ENCODE measurements around the gene TCP10L.
"Not testable (repeated sequence)": the region's sequence is repeated elsewhere in the genome, so short reads cannot be mapped to it uniquely, and the experiment has no call there.

TCP10L gene

GRCh38 chr21:32585042-32585710 lies at the start of gene TCP10L:
Gene TCP10L, minus strand, starts transcription at chr21:32585523. Its CDS starts 1,219 bp downstream, at chr21:32584304.
- DNase-seq: no peak

GRCh38 chr21:32626621-32627196 lies 41.4 kb upstream of the TCP10L start:
- DNase-seq: no peak

- DNase-seq: not testable (repeated sequence)
Measured at GRCh38 chr21:32618218-32618617, 32.9 kb upstream of the TCP10L start.

- no peak for DNase-seq
Measured at GRCh38 chr21:32613436-32614043, 28.2 kb upstream of the TCP10L start.

GRCh38 chr21:32612999-32613337 lies 27.6 kb upstream of the TCP10L start:
- DNase-seq: no peak

GRCh38 chr21:32612075-32612998 lies 27.0 kb upstream of the TCP10L start, which contains the start of gene CFAP298:
Gene CFAP298, minus strand, starts transcription at chr21:32612377. Its CDS starts 134 bp downstream, at chr21:32612243.
- DNase-seq: peak; percentile 91

GRCh38 chr21:32611471-32611997 lies 26.2 kb upstream of the TCP10L start:
- DNase-seq: peak; percentile 72

GRCh38 chr21:32610940-32611339 lies 25.6 kb upstream of the TCP10L start:
- not testable (repeated sequence) for DNase-seq

GRCh38 chr21:32608851-32609250 lies 23.5 kb upstream of the TCP10L start:
- DNase-seq: no peak

- DNase-seq: no peak
Measured at GRCh38 chr21:32605469-32605868, 20.1 kb upstream of the TCP10L start.

GRCh38 chr21:32604464-32604863 lies 19.1 kb upstream of the TCP10L start:
- DNase-seq: no peak

GRCh38 chr21:32603131-32603530 lies 17.8 kb upstream of the TCP10L start:
- no peak for DNase-seq

- no peak for DNase-seq
Measured at GRCh38 chr21:32602099-32602498, 16.8 kb upstream of the TCP10L start.

GRCh38 chr21:32599526-32599925 lies 14.2 kb upstream of the TCP10L start:
- no peak for DNase-seq

GRCh38 chr21:32599091-32599490 lies 13.8 kb upstream of the TCP10L start:
- no peak for DNase-seq

- DNase-seq: no peak
Measured at GRCh38 chr21:32597205-32597604, 11.9 kb upstream of the TCP10L start.

GRCh38 chr21:32595431-32595830 lies 10.1 kb upstream of the TCP10L start:
- DNase-seq: no peak

GRCh38 chr21:32593690-32594089 lies 8.4 kb upstream of the TCP10L start:
- no peak for DNase-seq

GRCh38 chr21:32592929-32593502 lies 7.7 kb upstream of the TCP10L start:
- DNase-seq: no peak

GRCh38 chr21:32590130-32590529 lies 4.8 kb upstream of the TCP10L start:
- DNase-seq: no peak

- DNase-seq: no peak
Measured at GRCh38 chr21:32587651-32588050, 2.3 kb upstream of the TCP10L start.

GRCh38 chr21:32587120-32587519 lies 1.8 kb upstream of the TCP10L start:
- no peak for DNase-seq

- DNase-seq: no peak
Measured at GRCh38 chr21:32585970-32586369, 647 bp upstream of the TCP10L start.

All from activated CD8-positive, alpha-beta memory T cell treated with anti-CD3 and anti-CD28 coated beads, Interleukin-2, amount 50 U/mL, for 48 hours (primary cell).